HG03565 (cell line): Measurements from ENCODE around the gene CTIF.

ENCODE experiments used
- ATAC-seq: cut with Tn5 transposase; IDR thresholded peaks from one replicate; pipeline ENCODE4 v1.9.1; 2021; ENCODE audit warnings: mild to moderate bottlenecking, moderate library complexity; ENCODE audit not compliant: unreplicated experiment

The CTIF gene

GRCh38 chr18:48531908-48532307, 6.9 kb upstream of the CTIF start:
- no peak for ATAC-seq

DNA sequence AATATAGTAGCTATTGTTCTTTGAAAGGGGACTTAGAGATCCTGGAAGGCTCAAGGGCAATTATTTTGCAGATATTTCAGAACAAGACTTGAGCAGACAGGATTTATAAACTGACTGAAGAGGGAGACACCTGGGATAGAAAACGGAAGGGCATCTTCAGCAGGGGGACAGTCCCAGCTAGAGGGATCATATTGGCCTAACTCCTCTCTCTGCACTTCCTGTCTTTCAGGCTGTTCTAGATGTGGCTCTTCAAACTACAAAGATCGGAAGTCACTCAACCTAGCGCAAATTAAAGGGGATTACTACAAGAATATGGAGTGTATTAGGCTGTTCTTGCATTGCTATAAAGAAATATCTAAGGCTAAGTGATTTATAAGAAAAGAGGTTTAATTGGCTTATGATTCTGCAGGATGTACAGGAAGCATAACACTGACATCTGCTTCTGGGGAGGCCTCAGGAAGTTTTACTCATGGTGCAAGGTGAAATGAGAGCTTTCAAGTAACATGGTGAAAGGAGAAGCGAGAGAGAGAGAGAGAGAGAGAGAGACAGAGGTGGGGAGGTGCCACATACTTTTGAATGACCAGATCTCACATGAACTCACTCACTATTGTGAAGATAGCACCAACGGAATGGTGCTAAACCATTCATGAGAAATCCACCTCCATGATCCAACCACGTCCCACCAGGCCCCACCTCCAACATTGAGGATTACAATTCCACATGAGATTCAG, 5.3 kb upstream of the CTIF start:
- ATAC-seq = no peak

- ATAC-seq = no peak
Measured at GRCh38 chr18:48534364-48534763, 4.5 kb upstream of the CTIF start.

GRCh38 chr18:48535956-48536355, 2.9 kb upstream of the CTIF start:
- no peak for ATAC-seq

DNA sequence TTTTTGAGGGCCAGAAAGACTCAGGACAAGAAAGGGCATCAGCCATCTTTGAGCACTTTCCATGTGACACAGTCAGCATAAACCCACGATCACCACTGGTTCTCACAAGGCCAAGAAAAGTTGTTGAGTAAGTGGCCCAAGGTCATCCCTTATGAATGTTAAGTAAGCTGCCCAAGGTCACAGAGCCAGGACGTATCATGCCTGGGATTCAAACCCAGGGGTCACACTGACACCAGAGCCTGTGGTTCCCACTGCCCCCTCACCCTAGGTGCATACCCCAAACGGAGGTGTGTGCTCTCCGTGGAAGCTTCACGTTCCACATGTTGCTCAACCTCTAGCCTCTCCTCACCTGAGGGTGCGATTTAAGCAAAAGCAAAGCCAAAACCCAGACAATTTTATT, 2.3 kb upstream of the CTIF start:
- ATAC-seq = no peak

DNA sequence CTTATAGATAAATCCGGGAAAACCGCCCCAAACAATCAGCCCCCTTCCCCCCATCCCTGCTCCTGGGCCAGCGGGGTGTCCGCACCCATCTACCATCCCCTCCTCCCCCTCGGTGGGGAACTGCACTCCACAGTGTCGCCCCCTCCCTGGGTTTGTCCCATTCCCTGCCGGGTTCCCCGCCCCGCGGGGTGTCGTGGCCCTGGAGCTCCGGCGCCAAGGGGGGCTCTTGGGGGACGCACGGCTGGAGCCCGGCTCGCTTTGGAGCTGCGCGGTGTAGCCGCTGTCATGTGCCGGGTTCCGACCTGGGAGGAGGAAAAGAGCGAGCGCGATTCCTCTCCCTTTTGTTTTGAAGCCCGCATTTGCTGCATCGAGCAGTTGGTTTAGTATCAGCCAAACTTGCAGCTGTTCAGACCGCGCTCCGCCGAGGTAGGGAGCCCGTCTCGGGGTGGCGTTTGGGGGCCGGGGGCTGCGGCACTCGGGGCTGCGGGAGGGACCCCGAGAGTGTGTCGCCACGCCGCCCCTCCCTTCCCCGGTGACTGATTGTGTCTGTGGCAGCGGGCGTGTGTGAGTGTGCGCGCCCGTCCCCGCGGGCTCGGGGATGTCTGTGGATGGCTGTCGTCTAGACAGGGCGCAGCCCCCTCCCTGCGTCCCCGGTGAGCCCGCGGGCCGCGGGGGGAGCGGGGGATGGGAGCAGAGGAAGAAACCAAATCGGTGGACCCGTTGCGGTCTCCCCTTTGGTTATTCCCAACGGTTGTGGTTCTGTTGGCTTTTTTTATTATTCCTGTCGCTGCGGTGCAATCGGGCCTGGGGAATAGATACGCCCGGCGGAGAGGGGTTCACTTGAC, 797 bp downstream of the CTIF start:
- ATAC-seq = no peak

GRCh38 chr18:48540251-48541025, 1.6 kb downstream of the CTIF start:
- ATAC-seq = no peak

GRCh38 chr18:48541026-48541746, 2.4 kb downstream of the CTIF start:
- ATAC-seq = no peak

DNA sequence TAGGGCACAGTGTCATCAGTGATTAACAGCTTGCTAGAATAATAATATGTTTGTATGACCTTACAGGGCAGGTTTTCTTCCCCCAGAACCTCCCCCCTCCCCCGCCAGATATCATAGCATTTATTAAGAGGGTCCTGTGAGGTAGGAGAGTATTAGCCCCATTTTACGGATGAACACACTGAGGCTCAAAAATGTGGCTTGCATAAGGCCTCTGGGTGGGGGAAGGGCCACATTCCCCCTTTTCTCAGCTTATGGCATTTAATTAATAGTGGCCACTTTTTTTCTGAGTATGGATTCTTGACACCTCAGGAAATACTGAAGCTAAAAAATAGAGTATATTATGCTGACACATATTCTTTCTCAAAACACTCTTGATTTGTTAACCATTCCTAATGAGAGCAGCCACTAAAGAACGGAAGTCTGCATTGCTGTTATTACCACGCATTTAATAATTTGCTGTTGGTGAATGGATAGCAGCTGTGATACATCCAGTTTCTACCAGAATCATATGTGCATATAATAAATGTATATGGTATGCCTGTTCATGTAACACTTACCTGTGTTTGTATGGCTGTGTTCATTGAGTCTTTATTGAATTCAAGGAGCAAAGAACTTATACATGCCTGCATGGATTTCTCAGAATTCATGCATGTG, 3.0 kb downstream of the CTIF start:
- ATAC-seq = no peak

- no peak for ATAC-seq
Measured at GRCh38 chr18:48542513-48543181, 3.8 kb downstream of the CTIF start.

DNA sequence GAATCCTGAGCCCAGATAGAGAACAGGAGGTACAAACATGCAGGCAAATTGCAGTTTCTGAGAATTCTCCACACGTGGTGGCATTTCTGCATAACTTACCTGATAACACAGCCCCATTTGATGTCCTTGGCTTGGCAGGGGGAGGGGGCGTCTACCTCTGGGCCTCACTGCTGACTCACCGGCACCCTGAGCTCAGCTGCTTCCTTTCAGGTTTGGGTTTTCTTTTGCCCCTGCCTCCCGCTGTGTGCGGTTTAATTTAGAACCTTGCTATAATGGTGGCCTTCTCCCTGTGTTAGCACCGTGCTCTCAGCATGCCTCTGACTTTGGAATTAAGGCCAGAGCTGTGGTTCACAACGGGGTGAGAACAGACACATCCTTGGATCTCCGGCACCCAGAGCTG, 4.4 kb downstream of the CTIF start:
- no peak for ATAC-seq

DNA sequence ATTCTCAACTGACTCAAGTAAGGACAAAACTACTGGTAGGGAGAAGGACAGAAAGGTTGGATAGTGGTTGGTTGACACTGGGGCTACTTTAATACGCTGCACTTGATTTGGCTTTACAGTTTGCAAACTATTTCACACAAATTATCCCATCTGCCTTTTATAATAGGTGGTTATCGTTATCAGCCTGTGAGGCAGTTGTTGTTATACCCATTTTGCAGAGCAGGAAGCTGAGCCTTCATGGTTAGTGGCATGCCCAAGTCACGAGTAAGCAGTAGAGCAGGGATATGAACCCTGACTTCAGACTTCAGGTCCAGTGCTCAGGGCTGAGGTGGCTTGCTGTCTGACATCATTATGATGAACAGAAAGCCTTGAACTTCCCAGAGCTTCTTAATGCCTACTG, 5.3 kb downstream of the CTIF start:
- no peak for ATAC-seq

- ATAC-seq = no peak
Measured at GRCh38 chr18:48544661-48545415, 6.0 kb downstream of the CTIF start.

DNA sequence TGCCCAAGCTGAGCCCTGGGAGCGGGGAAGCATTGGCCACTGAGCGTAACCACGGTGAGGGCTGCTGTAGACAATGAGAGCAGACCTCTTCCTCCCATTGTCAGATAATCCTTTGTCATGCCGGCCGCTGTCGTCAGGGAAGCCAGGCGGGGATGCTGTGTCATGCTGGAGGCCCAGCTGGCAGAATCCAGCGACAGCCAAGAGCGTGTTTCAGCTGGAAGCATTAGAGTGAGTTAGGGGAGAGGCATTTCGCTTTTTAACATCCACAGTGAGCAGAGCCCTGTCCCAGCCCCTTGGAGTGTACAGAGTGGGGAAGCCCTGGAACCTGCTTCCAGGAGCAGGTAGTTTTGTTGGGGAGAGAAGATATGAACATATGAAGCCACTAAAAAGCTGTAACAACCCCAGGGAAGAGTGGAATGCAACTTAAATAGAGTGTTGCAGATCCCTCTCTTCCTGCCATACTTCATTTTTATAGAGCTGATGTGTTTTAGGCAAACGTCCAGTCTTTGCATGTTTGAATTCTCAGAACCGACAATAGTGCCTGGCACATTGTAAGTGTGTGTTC, 7.0 kb downstream of the CTIF start:
- no peak for ATAC-seq

GRCh38 chr18:48546396-48546795, 7.6 kb downstream of the CTIF start:
- no peak for ATAC-seq

DNA sequence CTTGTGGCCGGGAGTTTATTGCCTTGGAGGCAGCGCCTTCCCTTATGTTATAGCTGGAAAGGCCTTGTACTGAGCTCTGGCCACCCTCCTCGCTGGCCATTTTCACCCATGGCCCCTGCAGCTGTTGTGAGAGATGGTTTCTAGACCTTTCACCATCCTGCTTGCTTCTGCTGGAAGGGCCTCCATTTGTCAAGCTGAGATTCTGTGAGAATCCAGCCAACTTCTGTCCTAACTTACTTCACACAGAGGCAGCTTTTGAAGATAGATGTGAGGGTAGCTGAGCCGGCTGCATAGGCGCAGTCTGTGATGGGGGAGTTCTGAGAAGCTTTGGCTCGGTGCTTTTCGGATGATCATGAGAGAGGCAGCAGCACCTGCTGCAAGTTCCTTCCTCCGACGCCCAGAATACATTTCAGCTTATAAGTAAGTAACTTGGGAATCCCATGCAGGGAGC, 8.7 kb downstream of the CTIF start:
- no peak for ATAC-seq

GRCh38 chr18:48548011-48548771, 9.4 kb downstream of the CTIF start:
- no peak for ATAC-seq

- ATAC-seq = no peak
Measured at GRCh38 chr18:48548921-48549320, 10.1 kb downstream of the CTIF start.
